Astrocyte (in vitro differentiated cells and primary cell): ENCODE results near the gene TRMT44. TPM values are rescaled to one million over a fixed set of nuclear protein-coding genes. Genes with fewer than 3 reads are reported as not detected.

Source experiments
- DNase-seq: peaks from one replicate; pipeline ENCODE4 v3.0.0-alpha.2; 2010; ENCODE audit warnings: low read depth
- FAIRE-seq: peaks from 2 replicates; lab custom pipeline; 2011; peaks lifted over from hg19 to GRCh38; lab: Jason Lieb, UNC
- H2AFZ ChIP-seq: 2 replicates; pipeline ENCODE4 v1.6.0; 2012; ENCODE audit warnings: low read depth, low read length, inconsistent platforms
- H3K27ac ChIP-seq: 2 replicates; pipeline ENCODE4 v1.5.1; 2011; ENCODE audit warnings: low read depth, low read length, inconsistent platforms
- H3K27me3 ChIP-seq: 2 replicates; pipeline ENCODE4 v1.6.0; 2011; ENCODE audit warnings: low read length, inconsistent platforms; ENCODE audit not compliant: insufficient read depth
- H3K36me3 ChIP-seq: 2 replicates; pipeline ENCODE4 v1.5.1; 2011; ENCODE audit warnings: low read length, inconsistent platforms; ENCODE audit not compliant: insufficient read depth
- H3K4me1 ChIP-seq: 2 replicates; pipeline ENCODE4 v1.5.1; 2011; ENCODE audit warnings: low read length, inconsistent platforms; ENCODE audit not compliant: insufficient read depth
- H3K4me2 ChIP-seq: 2 replicates; pipeline ENCODE4 v1.6.0; 2012; ENCODE audit warnings: low read length, inconsistent platforms
- H3K4me3 ChIP-seq: 2 replicates; pipeline ENCODE4 v1.5.1; 2011; ENCODE audit warnings: low read depth, mild to moderate bottlenecking, low read length, inconsistent platforms; ENCODE audit not compliant: insufficient read depth
- H3K79me2 ChIP-seq: 2 replicates; pipeline ENCODE4 v1.6.0; 2012; ENCODE audit warnings: mild to moderate bottlenecking, low read length, inconsistent platforms; ENCODE audit not compliant: insufficient read depth
- H3K9ac ChIP-seq: 2 replicates; pipeline ENCODE4 v1.6.0; 2012; ENCODE audit warnings: mild to moderate bottlenecking, low read length, inconsistent platforms
- H3K9me3 ChIP-seq: 2 replicates; pipeline ENCODE4 v1.5.1; 2012; ENCODE audit warnings: low read depth, mild to moderate bottlenecking, low read length, inconsistent platforms; ENCODE audit not compliant: insufficient read depth
- H4K20me1 ChIP-seq: 2 replicates; pipeline ENCODE4 v1.6.0; 2012; ENCODE audit warnings: low read length, inconsistent platforms; ENCODE audit not compliant: insufficient read depth
- H3K27ac Mint-ChIP-seq: one replicate; pipeline ENCODE4 v1.8.0; 2021; ENCODE audit warnings: mild to moderate bottlenecking, mixed read lengths; ENCODE audit not compliant: unreplicated experiment
- H3K27me3 Mint-ChIP-seq: one replicate; pipeline ENCODE4 v1.8.0; 2021; ENCODE audit warnings: low read depth, mixed read lengths; ENCODE audit not compliant: unreplicated experiment
- H3K36me3 Mint-ChIP-seq: one replicate; pipeline ENCODE4 v1.8.0; 2021; ENCODE audit warnings: low read depth, mixed read lengths; ENCODE audit not compliant: unreplicated experiment
- H3K4me1 Mint-ChIP-seq: one replicate; pipeline ENCODE4 v1.8.0; 2021; ENCODE audit warnings: low read depth, mixed read lengths; ENCODE audit not compliant: unreplicated experiment
- H3K4me3 Mint-ChIP-seq: one replicate; pipeline ENCODE4 v1.8.0; 2021; ENCODE audit warnings: mild to moderate bottlenecking, moderate library complexity, mixed read lengths; ENCODE audit not compliant: unreplicated experiment
- H3K9me3 Mint-ChIP-seq: one replicate; pipeline ENCODE4 v1.8.0; 2021; ENCODE audit warnings: mild to moderate bottlenecking, mixed read lengths; ENCODE audit not compliant: unreplicated experiment
- CTCF ChIP-seq: IDR thresholded peaks from 2 replicates; pipeline ENCODE4 v1.5.1; 2011; ENCODE audit warnings: low read depth, mild to moderate bottlenecking, inconsistent platforms, low read length, moderate library complexity; ENCODE audit not compliant: insufficient read depth
- EZH2 ChIP-seq: IDR thresholded peaks from 2 replicates; pipeline ENCODE4 v1.6.1; 2012; ENCODE audit warnings: mild to moderate bottlenecking, low read length, inconsistent platforms; ENCODE audit not compliant: insufficient read depth
- total RNA-seq: library from RNA; stranded (reverse); gene quantifications from 2 replicates; pipeline ENCODE4 v1.2.1, GENCODE V29; 2021

The TRMT44 gene
- total RNA-seq, 1 donor from 2014 or later = 18.0 TPM

- H2AFZ ChIP-seq = peak overlapping the region; percentile 73
- H3K9ac ChIP-seq = peak overlapping the region; percentile 23
- no peaks in the 10 kb centered on the region for H3K79me2 ChIP-seq
- Mint-ChIP-seq H3K4me3 (no peak overlapping the region), H3K27ac (no peak overlapping the region), H3K36me3 (peaks cover 3% of the 10 kb centered on the region), H3K9me3 (peaks cover 4% of the 10 kb centered on the region), H3K4me1 (peaks cover 12% of the 10 kb centered on the region), H3K27me3 (peaks cover 29% of the 10 kb centered on the region)
- no peaks in the 10 kb centered on the region for H4K20me1 ChIP-seq
- peaks cover 9% of the 10 kb centered on the region for H3K27me3 ChIP-seq
- H3K4me3 ChIP-seq = no peak overlapping the region
- DNase-seq (peak; percentile 68), FAIRE-seq (no peak)
- peak overlapping the region; percentile 25 for H3K4me2 ChIP-seq
- peak overlapping the region; percentile 6 for H3K27ac ChIP-seq
- TF ChIP-seq EZH2 (no peak), CTCF (no peak)
- no peaks in the 10 kb centered on the region for H3K36me3 ChIP-seq
- H3K9me3 ChIP-seq = peaks cover 4% of the 10 kb centered on the region
- peaks cover 16% of the 10 kb centered on the region for H3K4me1 ChIP-seq
Measured at GRCh38 chr4:8506373-8507195, 66.0 kb downstream of the TRMT44 start.

- no peaks in the 10 kb centered on the region for H3K36me3 ChIP-seq
- no peaks in the 10 kb centered on the region for H4K20me1 ChIP-seq
- H3K9me3 ChIP-seq = peaks cover 3% of the 10 kb centered on the region
- Mint-ChIP-seq H3K27ac (peak overlapping the region; percentile 75), H3K4me3 (no peak overlapping the region), H3K27me3 (peaks cover 26% of the 10 kb centered on the region), H3K9me3 (peaks cover 4% of the 10 kb centered on the region), H3K4me1 (peaks cover 12% of the 10 kb centered on the region), H3K36me3 (peaks cover 3% of the 10 kb centered on the region)
- H3K27ac ChIP-seq = peak overlapping the region; percentile 6
- no peak for DNase-seq
- H3K4me2 ChIP-seq = peak overlapping the region; percentile 25
- FAIRE-seq = no peak
- H3K27me3 ChIP-seq = peaks cover 9% of the 10 kb centered on the region
- no peaks in the 10 kb centered on the region for H3K79me2 ChIP-seq
- peaks cover 16% of the 10 kb centered on the region for H3K4me1 ChIP-seq
- H2AFZ ChIP-seq = peak overlapping the region; percentile 73
- H3K4me3 ChIP-seq = no peak overlapping the region
- H3K9ac ChIP-seq = peak overlapping the region; percentile 18
- TF ChIP-seq EZH2 (no peak), CTCF (no peak)
Measured at GRCh38 chr4:8507196-8507570, 66.6 kb downstream of the TRMT44 start.

- Histone ChIP-seq H3K4me3 (no peak overlapping the region), H3K27me3 (peaks cover 8% of the 10 kb centered on the region), H3K36me3 (no peaks in the 10 kb centered on the region), H3K4me1 (peaks cover 15% of the 10 kb centered on the region), H4K20me1 (no peaks in the 10 kb centered on the region), H2AFZ (no peak overlapping the region), H3K4me2 (peak overlapping the region; percentile 25), H3K9ac (peak overlapping the region; percentile 18), H3K79me2 (no peaks in the 10 kb centered on the region), H3K9me3 (no peaks in the 10 kb centered on the region), H3K27ac (no peak overlapping the region)
- Mint-ChIP-seq H3K27me3 (peaks cover 26% of the 10 kb centered on the region), H3K9me3 (peaks cover 7% of the 10 kb centered on the region), H3K27ac (peak overlapping the region; percentile 75), H3K4me1 (peaks cover 11% of the 10 kb centered on the region), H3K36me3 (peaks cover 1% of the 10 kb centered on the region), H3K4me3 (no peak overlapping the region)
- DNase-seq (no peak), FAIRE-seq (no peak)
- no peak for TF ChIP-seq EZH2
- TF ChIP-seq CTCF = no peak
Measured at GRCh38 chr4:8507624-8508023, 67.0 kb downstream of the TRMT44 start.
